B cell (primary cell): ENCODE measurements around the gene CPNE2.

Experiments
- CTCF ChIP-seq: fragments of 200-600 bp; IDR thresholded peaks from one replicate; pipeline ENCODE4 v1.8.0; 2022; ENCODE audit warnings: antibody characterized with exemption, mild to moderate bottlenecking
- EZH2 ChIP-seq: IDR thresholded peaks from 2 replicates; pipeline ENCODE4 v1.6.1; 2012; ENCODE audit warnings: borderline replicate concordance, low read depth, mild to moderate bottlenecking, moderate library complexity, low read length; ENCODE audit not compliant: insufficient read depth, poor library complexity, severe bottlenecking

GRCh38 chr16:57152096-57153093 lies 60.0 kb downstream of the CPNE2 start:
- TF ChIP-seq CTCF: no peak
- no peak for TF ChIP-seq EZH2
